ENCODE measurements around the gene ERC2.

ERC2 gene

DNA sequence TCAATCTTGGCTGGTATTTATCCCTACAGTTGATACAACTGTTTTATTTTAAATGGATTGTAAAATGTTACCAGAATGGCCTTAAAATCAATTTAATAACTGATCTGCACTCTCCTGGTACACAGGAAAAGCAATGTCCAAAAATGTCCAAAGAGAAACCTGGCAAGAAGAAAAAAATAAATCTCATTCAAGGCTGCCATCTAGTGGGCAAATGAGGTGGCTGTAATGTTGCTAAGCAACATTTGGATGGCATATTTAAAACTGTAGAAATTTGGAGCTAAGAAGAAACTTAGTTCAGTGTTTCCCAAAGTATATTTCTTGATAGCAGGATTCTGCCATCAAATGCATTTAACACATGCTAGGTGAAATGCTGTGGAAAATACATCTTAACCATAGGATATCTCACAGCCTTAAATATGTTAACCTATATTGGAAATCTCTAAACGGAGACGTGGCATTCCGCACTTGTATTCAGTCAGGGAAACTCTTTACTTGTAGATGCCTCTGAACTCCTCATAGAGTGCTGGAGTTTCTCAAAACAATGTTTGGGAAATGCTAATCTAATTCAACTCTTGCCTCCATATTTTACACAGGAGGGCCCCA is 216.8 kb downstream of the ERC2 start:
- no peak for DNase-seq (ENCODE audit: low read depth)

DNA sequence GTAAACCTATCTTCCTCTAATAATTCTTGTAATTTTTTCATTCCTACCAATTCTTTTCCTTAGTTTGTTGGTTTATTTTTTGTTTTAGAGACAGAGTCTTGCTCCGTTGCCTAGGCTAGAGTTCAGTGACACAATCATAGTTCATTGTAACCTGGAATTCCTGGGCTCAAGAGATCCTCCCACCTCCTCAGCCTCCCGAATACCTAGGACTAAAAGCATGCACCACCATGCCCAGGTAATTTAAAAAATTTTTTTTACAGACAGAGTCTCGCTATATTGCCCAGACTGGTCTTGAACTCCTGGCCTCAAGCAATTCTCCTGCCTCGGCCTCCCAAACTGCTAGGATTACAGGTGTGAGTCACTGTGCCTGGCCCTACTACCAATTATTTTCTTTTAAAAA is 220.2 kb downstream of the ERC2 start:
- DNase-seq (ENCODE audit: low read depth) = no peak

DNA sequence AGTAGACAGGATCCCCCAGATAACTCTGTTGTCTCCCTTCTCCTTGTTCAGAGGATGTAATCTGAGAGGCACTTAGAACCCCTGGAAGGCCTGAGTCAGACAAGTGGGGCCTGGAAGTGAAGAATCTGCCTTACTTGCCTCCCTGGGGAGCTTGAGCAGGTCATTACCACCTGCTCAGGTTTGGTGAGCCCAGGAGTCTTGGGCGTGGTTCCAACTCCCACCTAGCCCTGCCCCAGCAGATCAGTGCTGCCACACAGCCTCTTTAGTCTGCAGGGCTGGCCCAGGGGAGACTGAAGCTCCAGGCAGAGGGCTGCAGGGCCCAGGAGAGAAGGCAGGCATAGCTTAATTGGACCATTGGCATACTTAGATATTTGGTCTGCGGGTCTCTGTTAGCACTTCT is 230.0 kb downstream of the ERC2 start:
- no peak for DNase-seq (ENCODE audit: low read depth)

DNA sequence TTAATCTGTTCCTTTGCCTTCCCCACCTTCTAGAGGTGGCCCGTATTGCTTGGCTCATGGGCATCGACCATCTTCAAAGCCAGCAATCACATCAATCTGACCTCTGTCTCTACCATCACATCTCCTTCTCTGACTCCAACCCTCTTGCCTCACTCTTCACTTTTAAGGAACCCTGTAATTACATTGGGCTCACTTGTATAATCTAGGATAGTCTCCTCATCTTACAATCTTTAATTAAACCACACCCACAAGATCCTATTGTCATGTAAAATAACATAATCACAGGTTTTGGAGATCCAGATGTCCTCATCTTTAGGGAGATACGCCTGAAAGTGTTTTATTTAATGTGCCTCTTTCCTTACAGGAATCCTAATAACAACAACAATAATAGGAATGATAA is 234.5 kb downstream of the ERC2 start:
- DNase-seq (ENCODE audit: low read depth) = no peak

DNA sequence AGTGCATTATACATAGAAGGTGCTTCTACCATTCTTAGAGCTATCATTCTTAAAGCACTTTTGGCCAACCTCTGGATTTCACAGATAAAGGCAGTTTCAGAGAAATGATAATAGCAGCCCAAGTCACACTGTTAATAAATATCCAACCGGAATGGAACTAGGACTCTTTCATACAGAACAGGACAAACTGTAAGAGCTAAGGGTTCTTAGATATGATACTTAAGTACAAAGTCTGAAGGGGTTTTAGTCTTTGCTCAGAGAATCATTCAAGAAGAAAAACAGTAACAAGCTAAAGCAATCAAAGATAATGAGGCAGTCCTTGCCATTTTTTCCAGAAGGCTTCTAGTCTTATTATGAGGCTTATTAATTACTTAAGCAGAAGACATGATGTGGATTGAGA is 239.0 kb downstream of the ERC2 start:
- no peak for DNase-seq (ENCODE audit: low read depth)

DNA sequence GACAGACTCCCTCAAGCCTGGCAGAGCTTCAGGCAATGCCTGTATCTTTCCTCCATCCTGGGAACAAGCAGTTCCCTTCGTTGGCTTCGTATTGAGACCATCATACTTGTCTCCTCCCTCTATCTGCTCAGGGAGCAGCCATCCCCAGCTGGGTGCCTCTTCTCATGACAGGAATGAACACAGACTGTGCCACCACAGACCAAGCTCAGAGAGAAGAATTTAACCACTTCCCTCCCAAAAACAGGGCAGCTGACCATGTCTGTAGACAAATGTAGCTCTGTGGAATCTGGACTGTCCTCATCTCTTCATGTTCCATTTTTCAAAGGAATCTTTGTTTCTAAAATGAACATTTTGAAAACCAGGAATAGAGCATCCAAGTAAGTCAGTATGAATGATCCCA is 245.4 kb downstream of the ERC2 start:
- DNase-seq (ENCODE audit: low read depth) = no peak

DNA sequence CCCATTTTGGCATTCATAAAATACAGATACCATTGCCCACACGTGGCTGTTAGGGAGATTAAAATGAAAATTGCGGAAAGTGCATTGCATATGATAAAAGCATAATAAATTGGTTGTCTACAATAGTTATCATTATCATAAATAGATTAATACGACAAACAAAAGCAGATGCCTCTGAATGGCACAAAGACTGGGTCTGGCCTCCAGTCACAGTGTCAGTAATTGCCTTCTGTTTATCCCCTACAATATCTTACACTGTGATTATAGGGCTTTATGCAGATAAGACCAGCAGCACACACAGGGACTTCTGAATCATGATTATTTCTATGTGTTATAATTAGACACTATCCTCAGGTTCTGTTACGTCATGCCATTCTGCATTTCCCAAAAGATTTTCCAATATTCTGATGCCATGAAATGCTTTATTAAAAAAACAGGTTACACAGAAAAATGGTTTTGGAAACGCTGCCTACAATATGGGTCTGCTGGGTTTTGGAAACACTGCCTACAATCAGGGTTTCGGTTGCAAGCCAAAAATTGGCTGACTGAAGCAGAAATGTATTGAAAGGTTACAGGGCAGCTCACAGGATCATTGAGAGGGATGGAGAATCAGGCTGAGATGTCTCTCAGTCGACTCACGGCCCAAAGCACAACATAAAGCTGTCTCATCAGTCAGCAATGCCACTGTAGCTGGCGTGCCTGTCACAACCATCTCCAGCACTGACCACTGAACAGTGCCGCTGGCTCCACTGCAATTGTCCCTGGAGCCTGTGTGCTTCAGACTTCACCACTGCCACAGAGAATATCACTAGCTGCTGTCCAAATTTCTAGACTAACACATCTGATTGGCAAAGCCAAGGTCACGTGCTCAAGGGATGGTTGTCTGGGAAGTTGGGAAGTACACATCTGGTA is 248.1 kb downstream of the ERC2 start:
- DNase-seq (ENCODE audit: low read depth) = no peak

DNA sequence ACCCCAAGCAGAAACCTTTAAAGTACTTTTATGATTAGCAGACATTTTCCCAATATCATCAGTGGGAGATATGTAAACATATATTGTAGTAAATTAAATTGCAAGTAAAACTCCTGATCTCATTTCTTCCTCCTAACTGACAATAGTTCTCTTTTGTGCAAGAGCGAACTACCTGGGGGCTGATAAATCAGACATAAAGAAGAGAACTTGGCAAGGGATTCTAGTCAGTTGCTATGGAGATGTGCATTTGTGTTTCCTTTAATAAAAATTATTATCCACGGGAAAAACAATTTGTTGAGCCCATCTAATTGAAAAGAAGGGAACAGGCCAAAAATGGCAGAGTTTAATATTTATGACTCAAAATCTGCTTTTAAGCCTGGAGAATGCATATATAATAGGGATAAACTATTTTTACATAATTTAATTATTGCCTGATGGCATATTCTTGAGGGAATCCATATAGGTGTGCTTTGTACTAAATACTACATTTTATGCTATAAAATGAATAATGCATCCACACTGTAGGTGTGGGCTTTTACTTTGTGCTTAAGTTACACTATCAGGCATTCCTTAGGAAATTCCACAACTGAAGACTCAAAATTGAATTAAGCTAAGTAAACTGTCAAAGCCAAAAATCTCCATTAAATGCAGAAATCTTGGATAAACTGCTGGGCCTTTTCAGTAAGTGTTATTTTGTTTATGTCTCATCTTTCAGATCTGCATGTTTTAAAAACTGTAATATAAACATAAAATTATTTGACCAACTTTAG is 258.1 kb downstream of the ERC2 start:
- DNase-seq (ENCODE audit: low read depth) = no peak

DNA sequence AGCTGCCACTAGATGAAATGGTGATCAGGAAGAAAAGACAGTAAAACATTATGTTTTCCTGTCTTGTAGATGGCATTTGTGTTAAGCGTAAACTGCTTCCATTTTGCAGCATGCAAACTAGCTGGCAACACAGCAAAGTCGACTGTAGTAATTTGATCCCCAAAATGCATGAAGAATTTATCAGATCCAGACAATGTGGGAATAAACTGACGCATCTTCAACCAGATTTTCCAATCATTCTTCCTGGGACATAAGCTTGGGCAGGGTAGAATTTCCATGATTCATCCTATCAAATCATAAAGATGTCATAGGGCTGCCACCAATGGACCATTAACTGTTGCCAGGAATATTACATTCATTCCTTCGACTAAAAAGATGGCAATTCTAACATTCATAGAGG is 260.3 kb downstream of the ERC2 start:
- DNase-seq (ENCODE audit: low read depth) = no peak

DNA sequence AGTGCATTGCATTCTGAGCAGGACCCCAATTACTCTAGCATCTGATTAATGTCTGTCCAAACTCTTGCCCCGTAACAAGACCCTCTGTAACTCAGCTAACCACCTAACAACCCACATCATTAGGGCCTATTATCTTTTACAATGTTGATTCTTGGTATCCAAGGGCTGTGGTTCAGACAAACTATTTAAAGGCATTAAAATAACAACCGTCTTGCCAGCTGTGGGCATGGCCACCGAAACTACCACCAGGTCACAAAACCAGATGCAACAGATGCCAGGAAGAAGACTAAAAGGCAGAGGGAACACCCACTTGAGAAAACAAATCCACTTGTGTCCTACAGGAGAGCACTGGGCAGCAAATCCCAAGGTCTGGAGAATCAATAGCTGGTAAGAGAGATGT is 262.9 kb downstream of the ERC2 start:
- no peak for DNase-seq (ENCODE audit: low read depth)

DNA sequence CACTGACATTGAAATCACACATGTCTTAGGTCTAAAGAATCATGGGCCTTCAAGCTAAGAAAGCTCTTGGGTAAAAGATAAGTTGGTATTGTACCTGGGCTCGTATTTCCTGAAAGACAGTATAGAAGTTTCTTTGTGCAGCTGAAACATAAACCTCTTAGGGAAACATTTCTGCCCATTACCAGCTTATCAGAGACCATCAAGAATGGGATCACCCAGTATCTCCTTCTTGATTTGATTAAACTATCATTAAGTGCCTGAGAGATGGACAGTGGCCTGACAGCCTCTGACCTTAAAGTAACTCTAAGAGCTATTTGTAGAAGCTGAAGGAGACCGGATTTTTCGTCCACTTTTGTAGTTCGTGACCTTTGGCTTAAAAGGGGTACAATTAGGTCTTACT is 265.3 kb downstream of the ERC2 start:
- DNase-seq (ENCODE audit: low read depth) = no peak

DNA sequence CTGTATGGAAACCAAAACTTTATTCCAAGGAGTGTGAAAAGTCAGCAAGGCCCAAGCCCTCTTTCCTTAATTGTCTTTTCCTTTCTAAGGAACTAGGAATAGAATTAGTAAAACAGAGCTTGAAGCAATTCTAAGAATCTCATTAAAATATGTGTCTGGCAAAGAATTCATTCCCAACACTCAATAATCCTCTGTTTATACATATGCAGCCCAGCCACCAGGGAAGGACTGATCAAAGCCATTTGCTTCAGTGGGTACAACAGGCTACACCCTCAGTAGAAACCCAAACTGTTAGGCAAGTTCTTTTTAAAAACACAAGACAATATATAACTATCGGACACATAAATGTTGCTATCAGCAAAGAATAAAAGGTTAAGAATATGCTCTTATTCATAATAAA is 266.9 kb downstream of the ERC2 start:
- DNase-seq (ENCODE audit: low read depth) = no peak

DNA sequence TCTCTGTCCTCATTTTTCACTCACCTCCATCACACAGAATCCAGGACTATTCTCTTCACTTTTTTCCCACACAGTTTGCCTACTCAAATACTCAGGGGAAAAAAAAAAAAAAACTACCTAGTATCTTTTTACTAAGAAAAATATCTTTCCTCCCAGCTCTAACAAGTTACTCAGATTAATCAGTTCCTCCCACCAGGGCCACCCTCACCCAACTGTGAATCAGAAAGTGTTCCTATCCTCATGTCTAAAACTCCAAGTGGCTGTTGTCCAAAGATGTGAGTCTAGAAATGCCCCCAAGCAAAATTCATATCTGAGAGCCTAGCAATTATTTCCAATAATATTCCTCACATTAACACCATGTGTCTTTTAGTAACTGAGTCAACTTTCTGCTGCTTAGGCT is 268.0 kb downstream of the ERC2 start:
- no peak for DNase-seq (ENCODE audit: low read depth)

DNA sequence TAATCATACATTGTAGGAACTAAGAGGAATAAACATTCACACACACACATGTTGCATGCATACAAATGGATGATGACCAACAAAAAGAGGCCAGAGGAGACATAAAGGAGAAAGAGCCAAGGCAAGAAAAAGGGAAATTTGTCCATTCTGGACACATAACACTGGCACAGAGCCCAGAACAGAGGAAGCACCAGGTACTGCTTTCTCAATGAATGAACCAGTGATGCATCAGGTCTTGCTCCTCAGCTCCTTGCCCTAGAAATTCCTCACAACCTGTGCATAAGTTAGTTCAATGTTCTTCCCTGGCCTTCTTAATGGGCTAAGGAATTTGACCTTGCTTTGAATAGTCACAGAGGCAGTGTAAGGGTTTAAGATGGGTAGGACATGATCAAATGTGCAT is 270.3 kb downstream of the ERC2 start:
- no peak for DNase-seq (ENCODE audit: low read depth)

DNA sequence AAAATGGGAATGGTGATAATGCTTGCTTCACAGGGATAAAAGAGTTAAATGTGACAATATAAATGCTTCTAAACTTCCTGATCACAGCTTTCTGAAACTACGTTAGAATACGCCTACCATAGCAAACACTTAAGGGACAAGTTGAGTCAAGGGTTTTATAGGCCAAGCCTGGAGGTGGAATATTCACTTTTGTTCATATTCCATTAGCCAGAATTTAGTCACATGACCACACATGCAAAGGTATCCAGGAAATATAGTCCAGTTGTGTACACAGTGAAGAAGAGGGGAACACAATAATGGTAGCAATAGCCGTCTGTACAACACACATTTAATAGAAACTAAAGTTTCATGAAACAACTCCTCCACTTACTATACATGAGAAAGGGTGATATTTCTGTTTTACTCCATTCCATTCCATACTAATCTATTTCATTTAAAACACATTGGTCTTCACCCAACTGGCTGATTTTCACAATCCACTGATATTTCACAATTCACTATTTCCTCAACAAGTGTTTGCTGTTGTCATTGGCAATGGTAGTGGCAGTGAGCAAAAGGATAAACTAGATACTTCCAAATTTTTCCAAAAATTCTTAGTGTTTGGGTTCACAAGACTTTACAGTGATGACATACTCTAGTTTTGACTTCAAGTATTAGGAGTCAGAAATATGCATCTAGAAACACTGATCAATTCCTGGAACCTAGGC is 270.9 kb downstream of the ERC2 start:
- DNase-seq (ENCODE audit: low read depth) = no peak

DNA sequence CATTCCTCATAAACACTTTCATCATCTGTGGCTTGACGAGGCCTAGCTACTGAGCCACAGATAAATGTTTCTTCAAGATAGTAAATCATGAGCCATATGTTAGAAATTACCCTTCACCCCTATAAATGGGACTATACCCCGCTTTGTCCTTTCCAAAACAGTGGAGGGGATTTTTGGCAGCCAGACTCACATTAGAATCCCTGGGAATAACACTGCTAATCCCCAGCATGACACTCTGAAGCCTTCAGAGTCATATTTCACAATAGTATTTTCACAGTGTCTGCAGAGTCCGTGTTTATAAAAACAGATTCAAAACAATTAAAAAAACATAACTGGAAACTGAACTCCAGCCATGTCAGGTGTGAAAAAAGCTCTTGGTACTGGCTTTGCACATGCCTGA is 271.6 kb downstream of the ERC2 start:
- no peak for DNase-seq (ENCODE audit: low read depth)

DNA sequence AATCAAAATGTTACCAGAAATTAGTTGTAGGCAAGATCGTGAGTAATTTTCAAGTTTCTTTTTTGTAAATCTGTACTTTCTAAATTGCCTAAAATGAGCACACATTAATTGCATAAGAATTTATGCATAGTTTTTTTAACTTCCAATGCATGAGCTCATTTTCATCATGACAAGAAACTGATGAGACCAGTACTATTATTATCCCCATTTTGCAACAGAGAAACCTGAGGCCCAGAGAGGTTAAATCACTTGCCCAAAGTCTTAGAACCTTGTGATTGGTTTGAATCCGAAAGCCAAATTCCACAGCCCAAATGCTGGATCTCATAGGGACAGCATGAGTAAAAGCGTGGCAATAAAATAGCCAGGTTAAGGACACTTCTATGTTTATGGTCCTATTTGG is 274.7 kb downstream of the ERC2 start:
- DNase-seq (ENCODE audit: low read depth) = no peak

DNA sequence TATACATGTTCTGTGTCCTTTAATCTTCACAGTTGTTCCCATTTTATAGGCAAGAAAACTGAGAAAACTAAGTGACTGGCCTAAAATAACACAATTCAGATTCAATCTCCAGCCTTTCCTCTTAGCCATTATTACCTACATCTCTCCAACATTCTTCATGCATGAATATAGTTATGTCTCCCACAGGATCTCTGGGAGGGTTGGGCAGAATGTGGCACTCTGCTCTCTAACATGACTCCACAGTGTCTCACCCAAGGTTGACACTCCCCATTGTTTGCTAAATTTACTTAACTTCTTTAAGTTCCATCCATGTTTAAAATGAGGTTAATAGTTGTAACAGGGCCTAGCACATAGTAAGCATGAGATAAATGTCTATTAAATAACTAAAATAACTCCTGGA is 276.3 kb downstream of the ERC2 start:
- DNase-seq (ENCODE audit: low read depth) = no peak

DNA sequence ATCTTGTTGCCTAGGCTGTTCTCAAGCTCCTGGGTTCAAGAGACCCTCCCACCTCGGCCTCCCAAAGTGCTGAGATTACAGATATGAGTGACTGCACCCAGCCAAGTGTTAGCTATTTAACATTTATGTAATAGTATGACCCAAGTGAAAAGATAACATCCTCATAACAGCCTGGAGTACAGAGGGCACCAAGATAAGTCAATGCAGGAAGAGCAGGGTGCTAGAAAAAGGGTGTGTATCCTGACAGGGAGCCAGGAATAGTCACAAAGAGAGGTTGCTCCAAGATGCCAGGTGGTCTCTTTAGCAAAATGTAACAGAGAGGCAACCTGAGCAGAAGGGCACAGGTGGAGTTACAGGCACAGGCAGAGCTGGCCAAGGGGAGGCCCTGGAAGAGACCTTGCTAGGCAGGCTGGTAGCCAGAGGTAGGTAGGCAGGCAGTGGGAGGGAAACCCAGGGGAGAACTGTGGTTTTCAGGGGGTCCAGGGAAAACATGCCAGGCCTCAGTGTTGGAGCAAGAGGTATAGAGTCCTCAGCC is 277.4 kb downstream of the ERC2 start:
- no peak for DNase-seq (ENCODE audit: low read depth)

DNA sequence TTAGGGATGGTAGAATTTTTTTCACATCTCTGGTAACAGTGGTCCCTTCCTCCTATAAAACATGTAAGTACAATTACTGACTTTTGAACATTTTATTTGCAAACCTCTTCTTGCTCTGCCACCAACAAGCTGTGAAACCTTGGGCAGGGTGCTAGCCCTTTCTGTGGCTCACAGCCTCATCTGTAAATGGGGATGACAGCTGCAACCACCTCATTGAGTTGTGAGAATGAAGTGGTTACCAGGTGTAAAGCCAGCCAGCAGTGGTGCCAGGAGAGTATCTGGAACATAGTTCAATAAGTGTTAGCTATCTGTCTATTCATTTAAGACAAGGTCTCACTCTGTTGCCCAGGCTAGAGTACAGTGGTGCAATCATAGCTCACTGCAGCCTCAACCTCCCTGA is 278.1 kb downstream of the ERC2 start:
- DNase-seq (ENCODE audit: low read depth) = no peak

DNA sequence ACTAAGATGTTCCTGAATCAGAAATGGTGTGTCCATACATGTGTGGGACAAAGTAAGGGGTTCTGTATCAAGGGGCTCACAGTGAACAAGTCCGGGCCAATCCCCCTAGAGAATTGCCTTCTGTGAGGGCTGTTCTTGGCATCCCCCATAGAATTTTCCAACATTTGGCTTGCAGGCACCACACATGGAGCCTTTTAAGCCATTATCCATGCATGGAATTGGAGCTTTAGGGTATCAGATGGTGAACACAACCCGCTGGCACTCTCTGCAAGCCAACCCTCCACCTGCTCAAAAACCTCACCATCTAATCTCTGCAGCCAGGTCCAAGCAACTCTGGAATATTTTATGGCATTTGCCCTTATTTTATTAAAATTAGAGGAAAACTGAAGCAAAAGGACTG is 278.7 kb downstream of the ERC2 start:
- DNase-seq (ENCODE audit: low read depth) = no peak

DNA sequence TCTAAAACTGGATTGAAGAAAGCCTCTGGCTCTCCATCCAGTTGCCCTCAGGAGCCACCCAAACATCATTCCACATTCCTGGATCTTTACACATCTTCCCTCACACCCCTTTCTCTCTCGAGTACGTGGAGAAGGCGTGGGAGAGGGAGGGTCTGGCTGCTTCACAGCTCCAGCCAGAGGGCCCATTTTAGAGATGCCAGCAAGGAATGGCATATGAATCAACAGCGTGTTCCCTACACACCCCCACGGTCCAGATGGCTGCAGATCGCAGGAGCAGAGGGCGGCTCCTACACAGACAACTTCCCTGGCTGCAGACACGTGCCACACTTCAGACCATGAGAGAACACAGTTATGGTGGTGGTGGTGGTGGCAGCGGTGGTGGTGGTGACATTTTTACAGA is 280.1 kb downstream of the ERC2 start:
- DNase-seq (ENCODE audit: low read depth) = no peak

Data from CMK (cell line).